Natural killer cell (primary cell): ENCODE measurements around the gene ABI3. TPM values are rescaled to one million over a fixed set of nuclear protein-coding genes. Genes with fewer than 3 reads are reported as not detected.
"Not testable (repeated sequence)": the region's sequence is repeated elsewhere in the genome, so short reads cannot be mapped to it uniquely, and the experiment has no call there.

ENCODE experiments used
- ATAC-seq, 3 donors: fragments of 150-1000 bp in 2 of 3; fragments of 200-7000 bp in 1 of 3; cut with Tn5 transposase; 1 replicate in 1 of 3; 2 replicates in 2 of 3; pipeline ENCODE4 v1.10.0; 2021; ENCODE audit warnings: mild to moderate bottlenecking in 2 of 3, moderate library complexity in 2 of 3
- DNase-seq, 2 donors: peaks; one replicate each; pipeline versions ENCODE4 v3.0.0 to v3.0.0-alpha.2; 2013 to 2021; ENCODE audit warnings: mixed read lengths in 1 of 2
- H3K27ac ChIP-seq: one replicate; pipeline ENCODE4 v1.5.1; 2013; ENCODE audit warnings: mild to moderate bottlenecking, low read length
- H3K27me3 ChIP-seq: one replicate; pipeline ENCODE4 v1.6.1; 2013; ENCODE audit warnings: low read length; ENCODE audit not compliant: control insufficient read depth, insufficient read depth
- H3K36me3 ChIP-seq: one replicate; pipeline ENCODE4 v1.6.1; 2013; ENCODE audit warnings: low read length; ENCODE audit not compliant: control insufficient read depth, insufficient read depth
- H3K4me1 ChIP-seq: one replicate; pipeline ENCODE4 v1.6.1; 2013; ENCODE audit warnings: low read length; ENCODE audit not compliant: control insufficient read depth, insufficient read depth
- H3K4me3 ChIP-seq: one replicate; pipeline ENCODE4 v1.5.1; 2013; ENCODE audit warnings: low read length
- H3K9me3 ChIP-seq: one replicate; pipeline ENCODE4 v1.6.1; 2013; ENCODE audit warnings: low read length; ENCODE audit not compliant: control insufficient read depth, insufficient read depth
- H3K27ac Mint-ChIP-seq, 2 donors: one replicate each; pipeline ENCODE4 v1.8.0; 2022; ENCODE audit warnings: mild to moderate bottlenecking in 2 of 2, mixed read lengths in 2 of 2, moderate library complexity in 1 of 2
- H3K27me3 Mint-ChIP-seq, 2 donors: one replicate each; pipeline ENCODE4 v1.8.0; 2022; ENCODE audit warnings: low read depth in 2 of 2, mixed read lengths in 2 of 2
- H3K36me3 Mint-ChIP-seq: one replicate; pipeline ENCODE4 v1.8.0; 2022; ENCODE audit warnings: mixed read lengths
- H3K4me1 Mint-ChIP-seq, 2 donors: one replicate each; pipeline ENCODE4 v1.8.0; 2022; ENCODE audit warnings: mixed read lengths in 2 of 2
- H3K4me3 Mint-ChIP-seq: one replicate; pipeline ENCODE4 v1.8.0; 2022; ENCODE audit warnings: mild to moderate bottlenecking, moderate library complexity, mixed read lengths
- H3K9me3 Mint-ChIP-seq, 2 donors: one replicate each; pipeline ENCODE4 v1.8.0; 2022; ENCODE audit warnings: mixed read lengths in 2 of 2
- CTCF ChIP-seq: fragments of 200-600 bp; IDR thresholded peaks from one replicate; pipeline ENCODE4 v1.8.0; 2022; ENCODE audit warnings: antibody characterized with exemption
- WGBS: methylation state at CpG from one replicate; pipeline ENCODE4 v1.1.7; 2013; ENCODE audit warnings: missing lambda C conversion rate; ENCODE audit not compliant: insufficient coverage; 5-methylcytosine and 5-hydroxymethylcytosine counted together
- intact Hi-C: fragments of 100-400 bp; cut with micrococcal nuclease; formaldehyde crosslinking; loops from one replicate; pipeline ENCODE4 v1.14.2; 2022
- total RNA-seq, 4 donors: library from RNA; stranded (reverse); fragments of 120-200 nt in 1 of 4; gene quantifications; one replicate each; pipeline versions ENCODE4 v1.2.3 to v1.2.4, GENCODE V29; 2013 to 2022

The ABI3 gene
- total RNA-seq, 3 donors from 2014 or later (not counting 1 experiment from before 2014, with no cell fraction given): 82.9 to 131 (median 101) TPM

GRCh38 chr17:49259663-49260010 is 49.1 kb downstream of the ABI3 start:
- peak overlapping the region in 1 of 2 donors; percentile 72 for H3K27ac Mint-ChIP-seq
- WGBS: 15% methylated on average over 10 of the region's 10 CpGs
- ATAC-seq: no peak
- no peak for TF ChIP-seq CTCF
- peaks cover 15% of the 10 kb centered on the region for H3K4me1 ChIP-seq
- H3K27me3 Mint-ChIP-seq: peaks cover 0 to 2% of the 10 kb centered on the region in 2 donors
- peak overlapping the region; percentile 86 for H3K4me3 Mint-ChIP-seq
- no peaks in the 10 kb centered on the region for H3K9me3 Mint-ChIP-seq
- H3K4me1 Mint-ChIP-seq: peaks cover 7 to 10% of the 10 kb centered on the region in 2 donors
- no peaks in the 10 kb centered on the region for H3K9me3 ChIP-seq
- intact Hi-C loops: no loop called here
- H3K36me3 ChIP-seq: no peaks in the 10 kb centered on the region
- no peak for DNase-seq
- H3K36me3 Mint-ChIP-seq: no peaks in the 10 kb centered on the region
- H3K27ac ChIP-seq: no peak overlapping the region
- H3K4me3 ChIP-seq: peak overlapping the region; percentile 44
- H3K27me3 ChIP-seq: peaks cover 3% of the 10 kb centered on the region

DNA sequence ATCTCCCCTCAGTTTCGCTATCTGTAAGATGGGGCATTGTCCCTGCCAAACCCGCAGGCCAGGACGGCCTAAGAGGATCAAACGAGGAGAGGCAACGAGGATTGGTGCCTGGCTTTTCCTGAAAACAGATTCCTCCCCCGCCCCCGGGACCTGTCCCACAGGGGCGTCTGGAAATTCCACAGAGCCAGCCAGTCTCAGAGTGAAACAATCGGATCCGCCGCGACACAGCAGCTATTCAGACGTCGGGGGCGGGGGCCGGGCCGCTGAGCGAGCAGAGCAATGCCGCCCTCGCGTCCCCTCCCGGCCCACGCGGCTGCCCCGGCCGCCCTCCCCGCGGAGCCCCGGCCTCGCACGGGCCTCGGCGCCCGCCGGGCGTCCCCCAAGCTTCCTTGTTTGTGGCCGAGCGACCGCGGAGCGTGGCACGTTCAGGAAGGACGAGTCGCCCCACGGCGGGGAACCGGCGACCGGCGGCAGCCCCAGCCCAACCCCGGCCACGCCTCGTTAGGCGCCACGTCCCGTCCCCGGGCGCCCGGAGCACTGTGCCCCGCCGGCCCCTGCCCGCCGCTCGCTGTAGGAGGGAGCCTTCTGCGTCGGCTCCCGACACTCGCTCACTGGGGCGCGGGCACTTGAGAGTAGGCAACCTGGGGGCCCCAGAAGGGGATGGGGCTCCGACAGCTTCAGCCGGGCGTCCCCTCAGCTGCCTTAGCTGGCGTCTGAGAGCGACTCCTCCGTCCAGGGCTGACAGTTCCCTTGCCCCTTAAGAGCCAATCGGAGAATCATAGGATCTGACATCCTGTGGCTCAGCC is 49.7 kb downstream of the ABI3 start:
- peaks cover 3% of the 10 kb centered on the region for H3K27me3 ChIP-seq
- peaks cover 0 to 5% of the 10 kb centered on the region in 2 donors for H3K27me3 Mint-ChIP-seq
- H3K4me3 ChIP-seq: peak overlapping the region; percentile 50
- no peak overlapping the region for H3K27ac ChIP-seq
- no peaks in the 10 kb centered on the region for H3K9me3 Mint-ChIP-seq
- DNase-seq (peak; percentile 50 to 66), ATAC-seq (peak; percentile 78 to 85 (median 83))
- H3K4me1 ChIP-seq: peaks cover 15% of the 10 kb centered on the region
- H3K36me3 Mint-ChIP-seq: no peaks in the 10 kb centered on the region
- H3K4me1 Mint-ChIP-seq: peaks cover 7 to 10% of the 10 kb centered on the region in 2 donors
- TF ChIP-seq CTCF: no peak
- H3K36me3 ChIP-seq: no peaks in the 10 kb centered on the region
- intact Hi-C loops: no loop called here
- peak overlapping the region; percentile 86 for H3K4me3 Mint-ChIP-seq
- peak overlapping the region in 1 of 2 donors; percentile 72 for H3K27ac Mint-ChIP-seq
- no peaks in the 10 kb centered on the region for H3K9me3 ChIP-seq
- under 1% methylated on average over 77 of the region's 77 CpGs for WGBS

- Histone ChIP-seq H3K27ac (no peak overlapping the region), H3K27me3 (peaks cover 3% of the 10 kb centered on the region), H3K4me1 (peaks cover 15% of the 10 kb centered on the region), H3K36me3 (no peaks in the 10 kb centered on the region), H3K9me3 (no peaks in the 10 kb centered on the region), H3K4me3 (peak overlapping the region; percentile 50)
- no peaks in the 10 kb centered on the region for H3K36me3 Mint-ChIP-seq
- 65% methylated on average over 8 of the region's 11 CpGs for WGBS
- intact Hi-C loops: no loop called here
- peaks cover 7 to 10% of the 10 kb centered on the region in 2 donors for H3K4me1 Mint-ChIP-seq
- ATAC-seq (no peak), DNase-seq (peak in 1 of 2 donors; percentile 28)
- H3K27ac Mint-ChIP-seq: peak overlapping the region in 1 of 2 donors; percentile 72
- TF ChIP-seq CTCF: no peak
- peaks cover 0 to 7% of the 10 kb centered on the region in 2 donors for H3K27me3 Mint-ChIP-seq
- H3K9me3 Mint-ChIP-seq: no peaks in the 10 kb centered on the region
- peak overlapping the region; percentile 81 for H3K4me3 Mint-ChIP-seq
Observed at GRCh38 chr17:49260817-49261291, 50.3 kb downstream of the ABI3 start.

- H3K36me3 ChIP-seq, H3K27me3 Mint-ChIP-seq, H3K9me3 Mint-ChIP-seq, H3K27ac ChIP-seq, H3K27ac Mint-ChIP-seq, H3K4me3 ChIP-seq, H3K4me1 Mint-ChIP-seq, intact Hi-C loops, DNase-seq, H3K36me3 Mint-ChIP-seq, H3K27me3 ChIP-seq, H3K9me3 ChIP-seq, ATAC-seq: not testable (repeated sequence)
- peak overlapping the region; percentile 81 for H3K4me3 Mint-ChIP-seq
- WGBS: 98% methylated on average over 8 of the region's 9 CpGs
- peaks cover 15% of the 10 kb centered on the region for H3K4me1 ChIP-seq
Observed at GRCh38 chr17:49261540-49261939, 51.0 kb downstream of the ABI3 start.
